Measurements from ENCODE around the gene IQUB. TPM values are rescaled to one million over a fixed set of nuclear protein-coding genes. Genes with fewer than 3 reads are reported as not detected.

IQUB gene
- total RNA-seq, 2 donors from 2014 or later, result 1.3 to 1.6 TPM

DNA sequence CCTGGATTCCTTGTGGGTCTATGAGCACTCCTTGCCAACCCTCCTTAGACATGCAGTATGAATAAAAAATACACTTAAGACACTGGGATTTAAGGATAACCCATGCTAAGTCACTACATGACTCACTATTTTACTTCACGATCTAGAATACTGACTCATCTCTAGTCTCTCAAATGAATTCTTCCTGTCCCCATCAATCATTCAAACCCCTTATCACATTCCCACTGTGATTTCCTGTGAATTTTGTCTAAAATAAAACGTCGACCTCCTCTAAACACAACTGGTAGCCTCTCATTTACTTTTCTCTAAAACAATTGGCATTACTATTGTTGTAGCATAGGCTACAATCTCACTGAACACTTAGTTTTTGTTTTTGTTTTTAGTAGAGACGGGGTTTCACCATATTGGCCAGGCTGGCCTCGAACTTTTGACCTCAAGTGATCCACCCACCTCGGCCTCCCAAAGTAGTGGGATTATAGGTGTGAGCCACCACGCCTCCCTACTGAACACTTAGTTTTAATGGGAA lies 3.9 kb upstream of the IQUB start:
- Histone ChIP-seq H3K4me3 (no peak overlapping the region), H3K9me3 (no peaks in the 10 kb centered on the region)

DNA sequence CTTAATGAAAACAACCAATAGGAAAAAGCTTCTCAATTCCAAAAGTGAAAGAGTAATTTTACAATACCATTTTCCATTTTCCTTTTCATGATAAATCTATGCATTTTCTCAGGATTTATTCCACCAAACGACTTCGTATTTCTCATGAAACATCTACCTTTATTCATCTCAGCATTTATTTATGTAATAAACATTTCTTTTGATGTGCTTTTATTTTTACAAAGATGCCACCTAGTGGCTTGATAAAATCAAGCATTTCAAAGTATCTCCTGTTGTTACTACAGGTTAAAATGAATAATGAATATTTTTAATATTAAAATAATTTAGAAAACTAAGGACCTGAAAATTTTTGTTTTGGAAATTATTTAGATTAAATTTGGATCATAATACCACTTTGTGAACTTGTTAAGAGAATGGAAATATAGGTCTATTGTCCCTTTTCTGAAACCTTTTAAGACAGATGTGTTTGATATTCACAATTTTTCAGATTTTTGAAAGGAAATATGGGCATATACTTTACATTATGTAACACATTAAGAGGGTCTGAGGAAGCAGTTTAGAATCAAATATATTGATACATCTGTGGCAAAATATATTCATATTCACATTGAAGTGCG lies 2.7 kb upstream of the IQUB start:
- no peak for ATAC-seq
- intact Hi-C loops (cut with DNase I), result no loop called here
- no peak for DNase-seq
- H3K9me3 ChIP-seq, result no peaks in the 10 kb centered on the region
- no peak overlapping the region for H3K4me3 ChIP-seq
- 5 to 36% methylated on average over 3 of the region's 3 CpGs for WGBS, 2 donors
- peaks cover 0 to 2% of the 10 kb centered on the region in 2 donors for H3K36me3 ChIP-seq (replicated peaks in 1 of 2; ENCODE audit: insufficient read depth in 1 of 2, low read depth in 2 of 2)
- no peak for TF ChIP-seq POLR2A (IDR thresholded peaks at IDR 0.05)
- TF ChIP-seq, protein P1, sequence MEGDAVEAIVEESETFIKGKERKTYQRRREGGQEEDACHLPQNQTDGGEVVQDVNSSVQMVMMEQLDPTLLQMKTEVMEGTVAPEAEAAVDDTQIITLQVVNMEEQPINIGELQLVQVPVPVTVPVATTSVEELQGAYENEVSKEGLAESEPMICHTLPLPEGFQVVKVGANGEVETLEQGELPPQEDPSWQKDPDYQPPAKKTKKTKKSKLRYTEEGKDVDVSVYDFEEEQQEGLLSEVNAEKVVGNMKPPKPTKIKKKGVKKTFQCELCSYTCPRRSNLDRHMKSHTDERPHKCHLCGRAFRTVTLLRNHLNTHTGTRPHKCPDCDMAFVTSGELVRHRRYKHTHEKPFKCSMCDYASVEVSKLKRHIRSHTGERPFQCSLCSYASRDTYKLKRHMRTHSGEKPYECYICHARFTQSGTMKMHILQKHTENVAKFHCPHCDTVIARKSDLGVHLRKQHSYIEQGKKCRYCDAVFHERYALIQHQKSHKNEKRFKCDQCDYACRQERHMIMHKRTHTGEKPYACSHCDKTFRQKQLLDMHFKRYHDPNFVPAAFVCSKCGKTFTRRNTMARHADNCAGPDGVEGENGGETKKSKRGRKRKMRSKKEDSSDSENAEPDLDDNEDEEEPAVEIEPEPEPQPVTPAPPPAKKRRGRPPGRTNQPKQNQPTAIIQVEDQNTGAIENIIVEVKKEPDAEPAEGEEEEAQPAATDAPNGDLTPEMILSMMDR (IDR thresholded peaks at IDR 0.05), result peak in 5 of 7 experiments; percentile 36 to 76 (median 47)
- H3K4me1 ChIP-seq, result peaks cover 6% of the 10 kb centered on the region
- no peaks in the 10 kb centered on the region for H3K27me3 ChIP-seq
- H3K27ac ChIP-seq, result no peak overlapping the region

More for the DNA sequence above, 3.9 kb upstream of the IQUB start:
- ATAC-seq, result no peak
- Histone ChIP-seq H3K27me3 (no peaks in the 10 kb centered on the region), H3K4me1 (peaks cover 6% of the 10 kb centered on the region), H3K27ac (no peak overlapping the region), H3K36me3 (replicated peaks in 1 of 2; ENCODE audit: insufficient read depth in 1 of 2, low read depth in 2 of 2) (peaks cover 0 to 2% of the 10 kb centered on the region in 2 donors)
- intact Hi-C loops (cut with DNase I), result no loop called here
- no peak for DNase-seq
- TF ChIP-seq, protein P1 (IDR thresholded peaks at IDR 0.05), result no peak
- TF ChIP-seq POLR2A (IDR thresholded peaks at IDR 0.05), result no peak
- WGBS, 2 donors, result 61 to 62% methylated on average over 7 of the region's 7 CpGs

GRCh38 chr7:123535517-123535916 lies 1.1 kb upstream of the IQUB start:
- DNase-seq (peak in 1 of 4 donors; percentile 21), ATAC-seq (no peak)
- H3K4me3 ChIP-seq, result no peak overlapping the region
- peaks cover 6% of the 10 kb centered on the region for H3K4me1 ChIP-seq
- 80 to 85% methylated on average over 12 of the region's 12 CpGs for WGBS, 2 donors
- no peaks in the 10 kb centered on the region for H3K27me3 ChIP-seq
- intact Hi-C loops (cut with DNase I), result no loop called here
- peak overlapping the region; percentile 30 to 93 (median 90) for H3K27ac ChIP-seq
- H3K36me3 ChIP-seq (replicated peaks in 1 of 2; ENCODE audit: insufficient read depth in 1 of 2, low read depth in 2 of 2), result peaks cover 0 to 2% of the 10 kb centered on the region in 2 donors
- no peak for TF ChIP-seq POLR2A (IDR thresholded peaks at IDR 0.05)
- TF ChIP-seq, protein P1 (IDR thresholded peaks at IDR 0.05), result no peak
- no peaks in the 10 kb centered on the region for H3K9me3 ChIP-seq

GRCh38 chr7:123533929-123534382 lies 439 bp downstream of the IQUB start:
- Histone ChIP-seq H3K36me3 (replicated peaks in 1 of 2; ENCODE audit: insufficient read depth in 1 of 2, low read depth in 2 of 2) (no peaks in the 10 kb centered on the region), H3K27me3 (no peaks in the 10 kb centered on the region), H3K9me3 (peaks cover 0 to 3% (median 0%) of the 10 kb centered on the region in 3 donors), H3K4me1 (peaks cover 6% of the 10 kb centered on the region), H3K4me3 (peak overlapping the region in 1 of 2 donors; percentile 55), H3K27ac (peak overlapping the region; percentile 82 to 93 (median 90))
- no peak for ATAC-seq
- intact Hi-C loops (cut with DNase I), result no loop called here
- no peak for DNase-seq
- 0 to 2% methylated on average over 9 of the region's 9 CpGs for WGBS, 2 donors
- TF ChIP-seq POLR2A (IDR thresholded peaks at IDR 0.05), result no peak
- TF ChIP-seq, protein P1 (IDR thresholded peaks at IDR 0.05), result no peak

Data from body of pancreas (tissue), 4 donors.